Liver (tissue), 3 donors: Measurements from ENCODE around the gene SERPINC1.

Source experiments
- ATF3 ChIP-seq: IDR thresholded peaks from 2 replicates; pipeline ENCODE4 v1.6.1; 2016; ENCODE audit warnings: antibody characterized with exemption
- CTCF ChIP-seq: fragments of 150-350 bp; IDR thresholded peaks from 2 replicates; pipeline ENCODE4 v1.5.1; 2017; ENCODE audit warnings: improper control_type of control experiment, low read depth, low read length; ENCODE audit not compliant: missing input control
- HNF4A ChIP-seq, 2 donors: conservative IDR thresholded peaks; 2 replicates each; pipeline ENCODE4 v1.6.1; 2016; ENCODE audit warnings: antibody characterized with exemption in 2 of 2, mild to moderate bottlenecking in 2 of 2
- HNF4G ChIP-seq: IDR thresholded peaks from 2 replicates; pipeline ENCODE4 v1.6.1; 2016; ENCODE audit warnings: antibody characterized with exemption
- JUND ChIP-seq, 2 donors: IDR thresholded peaks; 2 replicates each; pipeline ENCODE4 v1.6.1; 2016; ENCODE audit warnings: antibody characterized with exemption in 2 of 2
- MAX ChIP-seq: IDR thresholded peaks from 2 replicates; pipeline ENCODE4 v1.6.1; 2016; ENCODE audit warnings: antibody characterized with exemption
- RAD21 ChIP-seq, 2 donors: IDR thresholded peaks; 2 replicates each; pipeline ENCODE4 v1.6.1; 2016; ENCODE audit warnings: antibody characterized with exemption in 2 of 2, mild to moderate bottlenecking in 2 of 2
- SP1 ChIP-seq: IDR thresholded peaks from 2 replicates; pipeline ENCODE4 v1.6.1; 2018; ENCODE audit warnings: antibody characterized with exemption, mild to moderate bottlenecking
- TAF1 ChIP-seq: conservative IDR thresholded peaks from 2 replicates; pipeline ENCODE4 v1.6.1; 2016; ENCODE audit warnings: antibody characterized with exemption, mild to moderate bottlenecking
- YY1 ChIP-seq: IDR thresholded peaks from 2 replicates; pipeline ENCODE4 v1.6.1; 2016; ENCODE audit warnings: antibody characterized with exemption, mild to moderate bottlenecking
- ZBTB33 ChIP-seq: IDR thresholded peaks from 2 replicates; pipeline ENCODE4 v1.6.1; 2016; ENCODE audit warnings: antibody characterized with exemption
- donor health status: healthy.
- donor health status: healthy.

GRCh38 chr1:173893611-173894010, 23.5 kb downstream of the SERPINC1 start:
- TF ChIP-seq CTCF: no peak
- no peak for TF ChIP-seq MAX
- no peak for TF ChIP-seq SP1
- TF ChIP-seq ATF3: no peak
- TF ChIP-seq JUND (IDR thresholded peaks at IDR 0.05): no peak
- no peak for TF ChIP-seq TAF1
- no peak for TF ChIP-seq RAD21 (IDR thresholded peaks at IDR 0.05)
- no peak for TF ChIP-seq ZBTB33
- TF ChIP-seq YY1: no peak
- TF ChIP-seq HNF4G: no peak
- no peak for TF ChIP-seq HNF4A (conservative IDR thresholded peaks at IDR 0.05)
